Erythroblast (primary cell): ENCODE results near the gene PAEP.

Experiments
- GATA1 ChIP-seq: IDR thresholded peaks from 2 replicates; pipeline ENCODE4 v1.6.1; 2011; ENCODE audit warnings: low read depth, mild to moderate bottlenecking, control low read depth, low read length, moderate library complexity
- POLR2A ChIP-seq: IDR thresholded peaks from 2 replicates; pipeline ENCODE4 v1.6.1; 2011; ENCODE audit warnings: mild to moderate bottlenecking, low read length

- TF ChIP-seq POLR2A (no peak), GATA1 (no peak)
Observed at GRCh38 chr9:135611142-135611874, 49.8 kb downstream of the PAEP start.
